ENCODE measurements around the gene SFMBT2. TPM values are rescaled to one million over a fixed set of nuclear protein-coding genes. Genes with fewer than 3 reads are reported as not detected.
A peak's percentile ranks its signal among the peaks of the same experiment; 100 is the strongest.

Gene SFMBT2
- total RNA-seq, 2 experiments from 2014 or later = 12.8 to 15.4 TPM

DNA sequence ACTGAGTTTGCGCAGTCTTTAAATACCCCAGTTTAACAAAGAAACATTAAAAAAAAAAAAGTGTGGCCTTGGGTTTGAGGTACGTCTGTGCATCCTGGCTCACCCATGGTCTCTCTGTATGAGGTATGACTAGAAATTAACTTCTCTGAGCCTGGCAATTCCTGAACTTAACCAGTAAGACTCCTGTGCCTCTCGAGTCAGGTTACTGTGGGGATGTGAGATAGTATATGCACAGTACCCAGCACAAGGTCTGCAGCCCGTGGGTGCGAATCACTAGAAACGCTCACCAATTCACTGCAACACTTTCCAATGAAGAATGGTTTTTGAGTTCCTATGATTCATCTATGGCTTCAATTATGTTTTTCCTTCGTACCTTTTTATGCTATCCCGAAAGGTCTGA, 149.9 kb downstream of the SFMBT2 start:
- CTCF ChIA-PET = no interaction called here
- intact Hi-C loops (cut with micrococcal nuclease) = loop anchor here (1.0 kb wide), 1 partner anchor 150 kb away; the partner anchor contains the start of gene SFMBT2
- POLR2A ChIA-PET = no interaction called here
- Mint-ChIP-seq H3K36me3 (peaks cover 2% of the 10 kb centered on the region), H3K4me3 (no peak overlapping the region), H3K4me1 (ENCODE audit: low read depth) (peaks cover 52% of the 10 kb centered on the region), H3K27ac (no peak overlapping the region), H3K27me3 (no peaks in the 10 kb centered on the region), H3K9me3 (no peaks in the 10 kb centered on the region)
- peak; percentile 38 for DNase-seq

DNA sequence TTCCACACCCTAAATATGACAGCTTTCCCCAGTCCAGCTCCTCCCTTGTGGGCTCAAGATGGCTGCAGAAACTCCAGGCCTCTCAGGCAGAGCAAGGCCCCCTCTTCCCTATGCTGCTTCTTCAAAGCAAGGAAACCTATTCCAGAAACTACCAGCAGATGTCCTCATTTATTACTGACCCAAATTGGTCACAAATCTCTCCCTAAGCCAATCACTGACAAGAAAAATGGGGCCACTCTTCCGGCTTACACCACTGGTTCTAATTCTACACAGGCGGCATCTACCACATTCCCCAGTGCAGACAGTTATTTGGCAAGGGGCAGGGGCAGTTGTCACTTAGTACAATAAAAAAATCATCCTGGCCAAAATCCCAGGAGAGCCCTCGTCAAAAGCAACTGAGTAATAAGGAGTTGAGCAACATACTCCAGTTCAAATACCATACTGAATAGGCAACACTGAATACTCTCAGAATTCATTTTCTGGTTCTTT, 150.4 kb downstream of the SFMBT2 start:
- no peaks in the 10 kb centered on the region for H3K27me3 Mint-ChIP-seq
- no peaks in the 10 kb centered on the region for H3K9me3 Mint-ChIP-seq
- CTCF ChIA-PET = interaction anchor here (0.6 to 2.3 kb wide), 3 partner anchors 9 to 150 kb away, joined by 3 to 10 read pairs (median 9); partner anchors contain the start of gene SFMBT2
- peaks cover 57% of the 10 kb centered on the region for H3K4me1 Mint-ChIP-seq (ENCODE audit: low read depth)
- no peak for DNase-seq
- H3K36me3 Mint-ChIP-seq = peaks cover 2% of the 10 kb centered on the region
- intact Hi-C loops (cut with micrococcal nuclease) = loop anchor here (1.0 kb wide), 1 partner anchor 151 kb away; the partner anchor contains the start of gene SFMBT2
- H3K27ac Mint-ChIP-seq = peak overlapping the region; percentile 26
- no peak overlapping the region for H3K4me3 Mint-ChIP-seq
- POLR2A ChIA-PET = no interaction called here

DNA sequence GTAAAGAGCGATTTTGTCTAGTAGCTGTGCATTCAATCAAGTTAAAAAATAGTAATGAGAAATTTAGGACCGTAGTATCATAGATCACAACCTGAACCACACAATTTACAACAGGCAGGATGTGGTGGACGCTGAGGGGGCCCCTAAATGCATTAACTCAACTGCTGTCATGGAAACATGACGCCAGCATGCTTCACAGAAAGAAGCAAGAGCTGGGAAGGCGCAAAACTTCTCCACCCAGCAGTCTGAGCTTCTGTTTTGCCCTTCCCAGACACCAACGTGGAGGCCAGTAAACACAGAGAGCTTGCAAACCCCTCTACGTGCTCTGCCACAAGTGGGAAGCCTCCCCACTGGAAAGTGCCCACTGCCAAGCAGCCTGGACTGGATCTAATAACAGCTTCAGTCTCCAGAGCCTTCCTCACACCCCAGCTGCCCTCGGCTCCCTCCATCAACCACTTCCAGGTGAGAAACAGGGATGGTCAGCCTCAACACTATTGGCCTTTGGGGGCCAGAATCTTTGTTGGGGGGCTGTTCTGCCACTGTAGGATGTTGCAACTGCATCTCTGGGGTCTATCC, 151.8 kb downstream of the SFMBT2 start:
- peak overlapping the region; percentile 38 for H3K27ac Mint-ChIP-seq
- intact Hi-C loops (cut with micrococcal nuclease) = loop anchor here (5.0 kb wide), 1 partner anchor 67 kb away; no protein-coding TSS in a partner anchor

DNA sequence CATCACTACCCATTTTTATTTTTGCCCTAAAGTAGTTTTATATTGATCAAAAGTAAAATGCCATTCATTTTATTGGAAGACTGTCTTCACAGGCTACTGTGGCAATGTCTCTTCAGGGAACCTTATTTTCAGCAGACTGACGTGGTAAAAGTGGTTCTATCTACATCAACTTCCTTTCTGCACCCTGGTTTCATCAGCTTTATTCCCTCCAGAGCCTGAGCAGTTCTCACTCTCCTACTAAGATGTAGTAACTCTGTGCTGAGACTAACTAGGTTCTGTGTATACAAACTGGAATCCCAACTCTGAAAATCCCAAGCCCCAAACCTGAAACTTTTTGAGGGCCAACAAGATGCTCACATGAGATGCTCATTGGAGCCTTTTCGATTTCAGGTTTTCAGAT, 155.3 kb downstream of the SFMBT2 start:
- Mint-ChIP-seq H3K36me3 (peaks cover 3% of the 10 kb centered on the region), H3K4me3 (no peak overlapping the region), H3K27me3 (no peaks in the 10 kb centered on the region), H3K9me3 (no peaks in the 10 kb centered on the region), H3K4me1 (ENCODE audit: low read depth) (peaks cover 48% of the 10 kb centered on the region), H3K27ac (no peak overlapping the region)
- CTCF ChIA-PET = interaction anchor here (0.5 kb wide), 1 partner anchor 12 kb away, joined by 3 read pairs; no protein-coding TSS in a partner anchor
- POLR2A ChIA-PET = no interaction called here
- intact Hi-C loops (cut with micrococcal nuclease) = loop anchor here (5.0 kb wide), 1 partner anchor 63 kb away; no protein-coding TSS in a partner anchor
- DNase-seq = no peak

More for the DNA sequence above, 151.8 kb downstream of the SFMBT2 start:
- no peaks in the 10 kb centered on the region for H3K27me3 Mint-ChIP-seq
- H3K36me3 Mint-ChIP-seq = peaks cover 4% of the 10 kb centered on the region
- no peaks in the 10 kb centered on the region for H3K9me3 Mint-ChIP-seq
- peaks cover 60% of the 10 kb centered on the region for H3K4me1 Mint-ChIP-seq (ENCODE audit: low read depth)
- H3K4me3 Mint-ChIP-seq = no peak overlapping the region
- peak; percentile 82 for DNase-seq
- CTCF ChIA-PET = interaction anchor here (0.6 to 2.9 kb wide), 10 partner anchors 10 to 339 kb away, joined by 3 to 13 read pairs (median 5); partner anchors contain the start of gene SFMBT2
- POLR2A ChIA-PET = interaction anchor here (0.7 to 1.7 kb wide), 3 partner anchors 10 to 151 kb away, joined by 3 to 7 read pairs (median 5); no protein-coding TSS in a partner anchor

DNA sequence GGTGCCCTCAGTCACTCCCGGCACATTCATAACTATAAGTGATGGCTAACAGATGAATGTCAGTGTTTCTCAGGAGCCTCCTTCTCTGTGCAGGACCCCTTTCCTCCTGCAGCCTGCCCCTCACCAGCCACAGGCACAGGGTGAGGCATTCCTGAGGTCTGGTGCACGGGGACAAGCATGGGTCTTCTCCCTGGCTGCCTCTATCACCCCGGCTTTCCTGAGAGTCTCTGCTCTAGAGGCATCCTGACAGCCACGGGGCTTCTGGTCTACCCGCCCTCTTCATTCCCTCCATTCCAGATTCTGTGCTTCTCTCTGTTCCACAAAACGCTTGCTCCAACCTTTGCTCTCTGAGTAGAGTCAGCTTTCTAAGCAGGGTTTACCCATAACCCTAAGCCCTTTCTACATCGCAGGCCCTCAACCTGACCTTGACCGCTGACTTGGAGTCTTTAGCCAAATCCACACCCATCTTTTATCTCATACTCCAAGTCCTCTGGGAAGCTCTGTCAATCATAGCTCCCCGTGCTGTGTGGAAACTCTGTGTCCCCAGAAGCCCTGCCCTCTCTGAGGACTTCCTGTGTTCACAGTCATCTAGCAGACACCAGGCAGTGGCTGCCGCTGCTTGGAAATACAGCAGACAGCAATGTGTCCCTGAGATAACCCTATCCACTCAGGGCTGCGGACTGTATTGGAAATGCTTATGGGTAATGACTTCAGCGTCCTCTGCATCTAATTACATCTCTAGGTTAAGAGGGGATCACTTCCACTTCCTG, 159.0 kb downstream of the SFMBT2 start:
- Mint-ChIP-seq H3K9me3 (no peaks in the 10 kb centered on the region), H3K4me3 (no peak overlapping the region), H3K27ac (no peak overlapping the region), H3K27me3 (no peaks in the 10 kb centered on the region), H3K4me1 (ENCODE audit: low read depth) (peaks cover 17% of the 10 kb centered on the region), H3K36me3 (peaks cover 10% of the 10 kb centered on the region)
- intact Hi-C loops (cut with micrococcal nuclease) = no loop called here
- CTCF ChIA-PET = no interaction called here
- no peak for DNase-seq
- POLR2A ChIA-PET = no interaction called here

DNA sequence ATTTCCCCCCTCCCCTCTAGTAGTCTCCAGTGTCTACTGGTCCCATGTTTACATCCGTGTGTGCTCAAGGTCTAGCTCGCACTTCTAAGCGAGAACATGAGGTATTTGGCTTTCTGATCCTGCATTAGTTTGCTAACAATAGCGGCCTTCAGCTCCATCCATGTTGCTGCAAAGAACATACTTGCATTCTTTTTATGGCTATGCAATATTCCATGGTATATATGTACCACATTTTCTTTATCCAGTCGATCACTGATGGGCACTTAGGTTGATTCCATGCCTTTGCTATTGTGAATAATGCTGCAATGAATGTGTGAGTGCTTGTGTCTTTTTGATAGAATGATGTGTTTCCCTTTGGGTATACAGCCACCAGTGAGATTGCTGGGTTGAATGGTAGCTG, 160.6 kb downstream of the SFMBT2 start:
- Mint-ChIP-seq H3K4me1 (ENCODE audit: low read depth) (peaks cover under 1% of the 10 kb centered on the region), H3K36me3 (peaks cover 15% of the 10 kb centered on the region), H3K27ac (no peak overlapping the region), H3K4me3 (no peak overlapping the region), H3K9me3 (no peaks in the 10 kb centered on the region), H3K27me3 (no peaks in the 10 kb centered on the region)
- ChIA-PET POLR2A (no interaction called here), CTCF (no interaction called here)
- intact Hi-C loops (cut with micrococcal nuclease) = no loop called here
- DNase-seq = no peak

DNA sequence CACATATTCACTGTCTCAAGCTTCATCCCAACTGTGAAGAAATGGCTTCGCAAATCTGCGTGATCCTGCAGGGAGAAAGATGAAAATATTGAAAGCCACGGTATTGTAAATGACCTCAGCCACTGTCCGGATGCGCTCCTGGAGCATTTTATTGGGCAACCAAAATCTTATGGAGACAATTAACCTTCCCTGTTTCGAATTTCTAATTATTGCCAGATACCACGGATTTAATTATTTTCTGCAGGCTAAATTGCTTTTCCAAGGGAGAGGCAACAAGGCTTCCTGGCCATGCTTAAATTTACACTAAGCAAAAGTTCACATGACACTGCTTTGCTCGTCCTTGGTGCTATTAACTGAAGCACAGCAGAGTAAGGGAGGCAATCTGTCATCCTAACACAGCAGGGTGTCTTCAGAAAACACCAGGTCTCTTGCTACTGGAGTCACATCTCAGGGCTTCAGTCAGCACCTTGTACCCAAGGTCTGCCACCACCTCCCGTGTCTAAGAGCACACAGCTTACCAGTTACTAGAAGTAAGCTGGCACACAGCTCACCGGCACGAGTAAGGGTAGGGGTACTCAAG, 162.2 kb downstream of the SFMBT2 start:
- Mint-ChIP-seq H3K4me1 (ENCODE audit: low read depth) (peaks cover 11% of the 10 kb centered on the region), H3K9me3 (no peaks in the 10 kb centered on the region), H3K27ac (no peak overlapping the region), H3K36me3 (peaks cover 18% of the 10 kb centered on the region), H3K27me3 (no peaks in the 10 kb centered on the region), H3K4me3 (no peak overlapping the region)
- intact Hi-C loops (cut with micrococcal nuclease) = no loop called here
- ChIA-PET POLR2A (no interaction called here), CTCF (no interaction called here)
- no peak for DNase-seq

DNA sequence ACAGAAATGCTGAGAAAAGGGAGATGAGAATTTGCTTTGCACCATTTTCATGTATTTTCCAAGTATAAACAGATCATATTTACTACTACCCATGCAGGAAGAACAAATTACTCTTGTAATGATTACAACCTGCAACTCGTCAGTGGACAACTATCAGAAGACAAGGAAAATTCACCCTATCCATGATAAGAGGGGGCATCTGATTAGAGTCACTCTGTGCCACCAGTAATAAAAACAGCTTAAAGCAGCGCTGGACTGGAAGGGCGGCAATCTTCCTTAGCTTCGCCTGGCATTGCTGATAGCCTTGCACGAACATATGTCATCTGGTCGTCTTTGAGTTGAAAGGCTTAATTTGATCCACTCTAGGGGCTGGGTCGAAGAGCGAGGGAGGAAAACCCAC, 162.7 kb downstream of the SFMBT2 start:
- Mint-ChIP-seq H3K4me3 (no peak overlapping the region), H3K27me3 (no peaks in the 10 kb centered on the region), H3K9me3 (no peaks in the 10 kb centered on the region), H3K4me1 (ENCODE audit: low read depth) (peaks cover 14% of the 10 kb centered on the region), H3K36me3 (peaks cover 22% of the 10 kb centered on the region), H3K27ac (no peak overlapping the region)
- intact Hi-C loops (cut with micrococcal nuclease) = no loop called here
- ChIA-PET POLR2A (no interaction called here), CTCF (no interaction called here)
- no peak for DNase-seq

DNA sequence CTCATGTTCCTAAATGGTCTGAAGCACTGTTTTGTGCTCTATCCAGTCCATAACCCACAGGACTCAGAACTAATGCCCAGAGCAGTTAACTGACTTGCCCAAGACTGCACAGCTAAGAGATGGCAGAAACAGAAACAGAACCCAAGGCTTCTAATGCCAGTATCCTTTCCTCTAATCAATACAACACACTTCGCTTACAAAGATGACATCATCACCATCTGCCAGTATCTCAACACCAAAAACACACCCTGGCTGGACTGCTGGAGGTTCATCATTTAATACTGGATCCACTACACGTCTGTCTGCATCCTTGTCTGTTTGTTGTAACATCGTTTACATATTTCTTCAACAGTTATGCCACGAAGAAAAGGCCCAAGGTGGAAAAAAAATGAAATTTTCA, 165.3 kb downstream of the SFMBT2 start:
- H3K27me3 Mint-ChIP-seq = no peaks in the 10 kb centered on the region
- H3K27ac Mint-ChIP-seq = no peak overlapping the region
- H3K4me1 Mint-ChIP-seq (ENCODE audit: low read depth) = peaks cover 17% of the 10 kb centered on the region
- DNase-seq = no peak
- H3K9me3 Mint-ChIP-seq = no peaks in the 10 kb centered on the region
- intact Hi-C loops (cut with micrococcal nuclease) = no loop called here
- POLR2A ChIA-PET = no interaction called here
- CTCF ChIA-PET = no interaction called here
- H3K36me3 Mint-ChIP-seq = peaks cover 34% of the 10 kb centered on the region
- no peak overlapping the region for H3K4me3 Mint-ChIP-seq

DNA sequence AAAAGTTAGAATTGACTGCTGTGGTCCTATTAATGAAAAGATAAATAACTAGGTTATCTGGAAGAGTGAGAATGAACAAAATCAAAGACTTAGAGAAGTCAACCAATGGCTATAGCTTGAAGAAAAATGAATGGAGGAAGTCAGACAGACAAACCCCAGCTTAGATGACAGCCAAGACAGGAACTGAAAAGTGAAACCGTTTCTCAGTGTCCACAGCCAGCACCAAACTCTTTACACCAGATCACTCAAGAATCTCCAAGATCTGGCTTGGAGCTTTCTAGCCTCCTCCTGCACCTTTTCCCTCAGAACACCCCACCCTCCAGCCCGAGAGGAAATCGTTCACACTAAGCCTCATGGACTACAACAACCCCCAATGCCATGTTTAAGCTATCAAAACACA, 167.0 kb downstream of the SFMBT2 start:
- Mint-ChIP-seq H3K27ac (no peak overlapping the region), H3K27me3 (no peaks in the 10 kb centered on the region), H3K9me3 (no peaks in the 10 kb centered on the region), H3K36me3 (peaks cover 41% of the 10 kb centered on the region), H3K4me3 (no peak overlapping the region), H3K4me1 (ENCODE audit: low read depth) (peaks cover 32% of the 10 kb centered on the region)
- intact Hi-C loops (cut with micrococcal nuclease) = no loop called here
- ChIA-PET POLR2A (no interaction called here), CTCF (no interaction called here)
- no peak for DNase-seq

DNA sequence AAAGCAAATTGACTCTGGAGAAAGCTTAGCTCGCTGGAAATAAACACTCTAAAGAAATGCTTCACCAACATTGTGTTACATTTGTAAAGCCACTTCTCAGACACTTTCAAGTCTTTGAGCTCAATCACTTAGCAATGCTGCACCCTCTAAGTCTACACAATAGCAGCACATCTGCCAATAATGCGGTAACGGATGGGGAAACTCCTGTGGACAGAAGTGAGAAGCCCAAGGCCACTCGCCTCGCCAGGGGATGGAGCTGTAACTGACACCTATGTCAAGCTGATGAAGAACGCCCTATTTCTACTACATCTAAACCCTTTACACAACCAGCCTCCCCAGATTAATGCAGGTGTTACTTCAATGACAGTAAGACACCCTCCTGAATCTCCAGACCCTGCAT, 167.7 kb downstream of the SFMBT2 start:
- DNase-seq = no peak
- Mint-ChIP-seq H3K4me3 (no peak overlapping the region), H3K9me3 (no peaks in the 10 kb centered on the region), H3K27me3 (no peaks in the 10 kb centered on the region), H3K4me1 (ENCODE audit: low read depth) (peaks cover 34% of the 10 kb centered on the region), H3K27ac (no peak overlapping the region), H3K36me3 (peaks cover 41% of the 10 kb centered on the region)
- CTCF ChIA-PET = no interaction called here
- POLR2A ChIA-PET = no interaction called here
- intact Hi-C loops (cut with micrococcal nuclease) = no loop called here

DNA sequence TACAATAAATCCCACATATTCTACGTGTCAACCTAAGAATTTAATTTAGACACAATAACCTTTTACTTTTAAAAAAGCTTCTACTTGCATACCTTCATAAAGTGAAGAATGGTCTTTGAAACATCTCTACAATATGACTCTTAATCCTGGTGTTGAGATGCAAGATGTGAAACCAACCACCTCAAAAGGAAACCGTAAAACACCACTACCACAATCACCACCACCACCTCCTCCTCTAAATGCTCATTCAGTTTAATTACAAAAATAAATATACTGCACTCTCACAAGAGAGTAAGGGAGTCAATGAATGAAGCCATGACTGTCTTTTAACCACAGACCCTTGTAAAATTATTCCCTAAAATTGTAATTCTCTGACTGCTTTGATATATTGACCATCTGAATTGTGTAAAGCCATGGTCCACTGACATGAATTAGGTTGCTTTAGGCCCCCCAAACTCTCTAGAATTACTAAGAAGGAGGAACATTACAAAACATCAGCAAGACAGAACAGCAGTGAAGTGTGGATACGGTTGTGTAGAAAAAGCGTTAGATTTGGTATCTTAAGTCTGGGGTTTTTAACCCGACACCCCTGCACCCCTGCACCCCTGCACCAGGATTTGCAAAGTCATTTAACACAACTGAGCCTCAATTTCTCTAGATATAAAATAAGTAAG, 171.4 kb downstream of the SFMBT2 start:
- ChIA-PET POLR2A (no interaction called here), CTCF (interaction anchor here (0.9 kb wide), 1 partner anchor 388 kb away, joined by 3 read pairs; no protein-coding TSS in a partner anchor)
- intact Hi-C loops (cut with micrococcal nuclease) = loop anchor here (1.0 kb wide), 2 partner anchors 18 to 30 kb away; no protein-coding TSS in a partner anchor
- peak; percentile 62 for DNase-seq
- Mint-ChIP-seq H3K4me1 (ENCODE audit: low read depth) (peaks cover 34% of the 10 kb centered on the region), H3K9me3 (peaks cover 7% of the 10 kb centered on the region), H3K36me3 (peaks cover 56% of the 10 kb centered on the region), H3K4me3 (no peak overlapping the region), H3K27ac (no peak overlapping the region), H3K27me3 (no peaks in the 10 kb centered on the region)
